Measurements from ENCODE around the gene NRP1. TPM values are rescaled to one million over a fixed set of nuclear protein-coding genes. Genes with fewer than 3 reads are reported as not detected.
"Not testable (repeated sequence)": the region's sequence is repeated elsewhere in the genome, so short reads cannot be mapped to it uniquely, and the experiment has no call there.

NRP1 gene
- total RNA-seq, 2 experiments from 2014 or later: 1.6 to 1.7 TPM

- Mint-ChIP-seq H3K4me3 (no peak overlapping the region), H3K36me3 (no peaks in the 10 kb centered on the region), H3K4me1 (no peaks in the 10 kb centered on the region), H3K27ac (no peak overlapping the region), H3K27me3 (no peaks in the 10 kb centered on the region), H3K9me3 (peaks cover 1% of the 10 kb centered on the region)
- ATAC-seq (ENCODE audit: low read depth) (no peak), DNase-seq (no peak)
- POLR2A ChIA-PET: no interaction called here
Measured at GRCh38 chr10:33303988-33304387, 30.5 kb downstream of the NRP1 start.

GRCh38 chr10:33302208-33302829 lies 32.1 kb downstream of the NRP1 start:
- no peak overlapping the region for H3K27ac Mint-ChIP-seq
- no peak for ATAC-seq (ENCODE audit: low read depth)
- no peaks in the 10 kb centered on the region for H3K4me1 Mint-ChIP-seq
- no peaks in the 10 kb centered on the region for H3K36me3 Mint-ChIP-seq
- no peaks in the 10 kb centered on the region for H3K27me3 Mint-ChIP-seq
- DNase-seq: no peak
- no peak overlapping the region for H3K4me3 Mint-ChIP-seq
- H3K9me3 Mint-ChIP-seq: no peaks in the 10 kb centered on the region
- POLR2A ChIA-PET: no interaction called here

DNA sequence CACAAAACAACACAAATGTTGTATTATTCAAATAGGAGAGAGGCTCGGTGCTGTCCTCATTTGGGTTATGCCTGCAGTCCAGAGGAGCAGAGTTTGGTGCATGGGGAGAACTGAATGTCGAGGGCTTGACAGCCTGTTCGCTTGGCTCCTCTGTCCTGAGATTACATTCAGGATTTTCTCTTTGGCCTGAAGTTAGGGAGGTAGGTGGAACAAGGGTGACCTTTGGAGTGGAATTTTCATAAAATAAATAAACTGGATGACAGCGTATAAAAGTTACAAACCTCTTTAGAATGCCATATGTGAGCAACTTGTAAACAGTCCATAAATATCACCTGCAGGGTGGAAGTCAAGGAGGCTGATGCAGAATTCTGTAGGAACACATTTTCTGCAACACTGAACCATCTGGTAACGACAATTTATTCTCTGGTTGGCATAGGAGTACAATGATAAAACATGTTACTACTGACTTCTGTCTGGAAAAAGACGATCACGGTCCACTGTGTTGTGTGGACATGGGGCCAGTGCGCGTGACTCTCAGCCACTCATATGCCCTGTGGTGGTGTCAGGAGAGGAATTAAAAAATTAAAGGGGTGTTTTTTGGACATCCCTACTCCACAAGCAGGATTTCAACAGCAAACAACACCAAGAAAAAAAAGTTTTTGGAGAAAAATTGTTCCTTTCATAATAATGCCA lies 33.2 kb downstream of the NRP1 start:
- ATAC-seq (ENCODE audit: low read depth): no peak
- DNase-seq: no peak
- Mint-ChIP-seq H3K36me3 (no peaks in the 10 kb centered on the region), H3K4me3 (no peak overlapping the region), H3K27me3 (no peaks in the 10 kb centered on the region), H3K9me3 (no peaks in the 10 kb centered on the region), H3K27ac (no peak overlapping the region), H3K4me1 (no peaks in the 10 kb centered on the region)
- POLR2A ChIA-PET: no interaction called here

- H3K27me3 Mint-ChIP-seq; ATAC-seq (ENCODE audit: low read depth); H3K9me3 Mint-ChIP-seq; POLR2A ChIA-PET; DNase-seq; H3K36me3 Mint-ChIP-seq; H3K4me3 Mint-ChIP-seq; H3K4me1 Mint-ChIP-seq; H3K27ac Mint-ChIP-seq: not testable (repeated sequence)
Measured at GRCh38 chr10:33300544-33300943, 33.9 kb downstream of the NRP1 start.

DNA sequence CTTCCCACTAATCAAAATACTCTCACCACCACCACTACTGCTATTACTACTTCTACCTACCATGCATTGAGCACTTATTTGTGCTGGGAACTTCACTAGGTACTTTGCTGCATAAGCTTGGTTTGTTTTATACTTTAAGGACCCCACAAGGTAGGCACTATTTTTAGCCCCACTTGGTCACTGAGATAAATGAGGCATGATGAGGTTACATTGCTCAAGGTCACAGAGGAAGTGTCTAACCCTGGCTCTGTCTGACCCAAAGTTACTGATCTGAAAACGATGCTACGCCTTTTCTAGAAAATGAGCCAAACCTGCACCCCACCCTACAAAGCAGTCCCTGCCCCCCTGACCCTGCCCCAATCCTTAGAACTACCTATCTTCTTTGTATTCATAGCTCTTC lies 35.6 kb downstream of the NRP1 start:
- H3K9me3 Mint-ChIP-seq: no peaks in the 10 kb centered on the region
- H3K36me3 Mint-ChIP-seq: no peaks in the 10 kb centered on the region
- H3K4me1 Mint-ChIP-seq: no peaks in the 10 kb centered on the region
- ATAC-seq (ENCODE audit: low read depth): no peak
- POLR2A ChIA-PET: no interaction called here
- no peaks in the 10 kb centered on the region for H3K27me3 Mint-ChIP-seq
- no peak overlapping the region for H3K27ac Mint-ChIP-seq
- H3K4me3 Mint-ChIP-seq: no peak overlapping the region
- DNase-seq: no peak

- H3K27ac Mint-ChIP-seq: no peak overlapping the region
- POLR2A ChIA-PET: no interaction called here
- H3K36me3 Mint-ChIP-seq: no peaks in the 10 kb centered on the region
Measured at GRCh38 chr10:33298110-33298509, 36.4 kb downstream of the NRP1 start.

GRCh38 chr10:33295851-33296250 lies 38.6 kb downstream of the NRP1 start:
- H3K9me3 Mint-ChIP-seq: no peaks in the 10 kb centered on the region
- no peaks in the 10 kb centered on the region for H3K27me3 Mint-ChIP-seq
- no peak for DNase-seq
- no peaks in the 10 kb centered on the region for H3K36me3 Mint-ChIP-seq
- no peak overlapping the region for H3K27ac Mint-ChIP-seq
- POLR2A ChIA-PET: no interaction called here
- H3K4me1 Mint-ChIP-seq: no peaks in the 10 kb centered on the region
- H3K4me3 Mint-ChIP-seq: no peak overlapping the region
- ATAC-seq (ENCODE audit: low read depth): no peak

More at GRCh38 chr10:33298110-33298509, 36.4 kb downstream of the NRP1 start:
- DNase-seq: no peak
- no peaks in the 10 kb centered on the region for H3K9me3 Mint-ChIP-seq
- ATAC-seq (ENCODE audit: low read depth): no peak
- H3K4me1 Mint-ChIP-seq: no peaks in the 10 kb centered on the region
- H3K4me3 Mint-ChIP-seq: no peak overlapping the region
- no peaks in the 10 kb centered on the region for H3K27me3 Mint-ChIP-seq

DNA sequence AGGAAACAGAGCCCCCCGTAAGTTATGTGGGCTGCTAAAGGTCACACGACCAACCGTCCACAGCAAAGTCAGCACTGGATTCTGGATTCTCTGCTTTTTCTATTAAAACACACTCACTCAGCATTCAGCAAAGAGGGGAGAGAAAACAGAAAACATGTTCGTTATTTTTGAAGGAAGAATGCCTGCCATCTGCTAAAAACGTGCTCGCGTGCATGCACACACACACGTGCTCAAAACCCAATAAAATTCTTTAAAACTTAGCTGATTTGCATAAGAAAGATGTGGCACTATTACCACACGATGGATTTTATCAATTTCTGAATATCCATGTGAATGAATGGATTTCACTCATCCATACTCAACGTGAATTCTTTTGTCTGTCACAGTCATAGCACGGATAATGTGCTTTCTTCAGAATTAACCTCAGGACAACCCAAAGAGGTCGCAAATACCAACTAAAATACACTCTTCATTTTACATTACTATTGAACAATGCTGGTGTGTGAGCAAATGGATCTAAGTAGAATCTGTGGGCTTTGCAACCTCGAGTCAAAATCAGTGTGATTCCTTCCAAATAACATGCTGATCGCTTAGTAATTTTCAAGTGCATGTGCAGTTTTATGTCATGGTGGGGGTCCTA lies 40.8 kb downstream of the NRP1 start:
- H3K4me1 Mint-ChIP-seq: no peaks in the 10 kb centered on the region
- no peaks in the 10 kb centered on the region for H3K27me3 Mint-ChIP-seq
- no peak overlapping the region for H3K4me3 Mint-ChIP-seq
- DNase-seq: no peak
- POLR2A ChIA-PET: no interaction called here
- no peak for ATAC-seq (ENCODE audit: low read depth)
- H3K27ac Mint-ChIP-seq: no peak overlapping the region
- H3K9me3 Mint-ChIP-seq: no peaks in the 10 kb centered on the region
- no peaks in the 10 kb centered on the region for H3K36me3 Mint-ChIP-seq

GRCh38 chr10:33293076-33293475 lies 41.4 kb downstream of the NRP1 start:
- POLR2A ChIA-PET: no interaction called here
- ATAC-seq (ENCODE audit: low read depth) (no peak), DNase-seq (no peak)
- Mint-ChIP-seq H3K36me3 (no peaks in the 10 kb centered on the region), H3K9me3 (no peaks in the 10 kb centered on the region), H3K27me3 (no peaks in the 10 kb centered on the region), H3K4me1 (no peaks in the 10 kb centered on the region), H3K27ac (no peak overlapping the region), H3K4me3 (no peak overlapping the region)

GRCh38 chr10:33291053-33291592 lies 43.3 kb downstream of the NRP1 start:
- POLR2A ChIA-PET: no interaction called here
- Mint-ChIP-seq H3K9me3 (no peaks in the 10 kb centered on the region), H3K36me3 (no peaks in the 10 kb centered on the region), H3K27me3 (peaks cover 5% of the 10 kb centered on the region), H3K4me1 (no peaks in the 10 kb centered on the region), H3K4me3 (no peak overlapping the region), H3K27ac (no peak overlapping the region)
- DNase-seq (no peak), ATAC-seq (ENCODE audit: low read depth) (no peak)

- no peak overlapping the region for H3K4me3 Mint-ChIP-seq
- no peaks in the 10 kb centered on the region for H3K36me3 Mint-ChIP-seq
- DNase-seq (no peak), ATAC-seq (ENCODE audit: low read depth) (no peak)
- POLR2A ChIA-PET: no interaction called here
- no peaks in the 10 kb centered on the region for H3K9me3 Mint-ChIP-seq
- H3K27ac Mint-ChIP-seq: no peak overlapping the region
- H3K4me1 Mint-ChIP-seq: no peaks in the 10 kb centered on the region
- H3K27me3 Mint-ChIP-seq: peaks cover 5% of the 10 kb centered on the region
Measured at GRCh38 chr10:33290321-33291052, 44.0 kb downstream of the NRP1 start.

- no peak for DNase-seq
- no peaks in the 10 kb centered on the region for H3K4me1 Mint-ChIP-seq
- H3K27me3 Mint-ChIP-seq: peaks cover 5% of the 10 kb centered on the region
- ATAC-seq (ENCODE audit: low read depth): no peak
- POLR2A ChIA-PET: no interaction called here
- no peaks in the 10 kb centered on the region for H3K9me3 Mint-ChIP-seq
- no peak overlapping the region for H3K27ac Mint-ChIP-seq
- no peak overlapping the region for H3K4me3 Mint-ChIP-seq
- no peaks in the 10 kb centered on the region for H3K36me3 Mint-ChIP-seq
Measured at GRCh38 chr10:33289776-33290175, 44.7 kb downstream of the NRP1 start.

- no peak for ATAC-seq (ENCODE audit: low read depth)
- H3K4me3 Mint-ChIP-seq: no peak overlapping the region
- no peak for DNase-seq
- no peaks in the 10 kb centered on the region for H3K9me3 Mint-ChIP-seq
- no peaks in the 10 kb centered on the region for H3K36me3 Mint-ChIP-seq
- H3K4me1 Mint-ChIP-seq: no peaks in the 10 kb centered on the region
- POLR2A ChIA-PET: no interaction called here
- H3K27ac Mint-ChIP-seq: no peak overlapping the region
- peaks cover 14% of the 10 kb centered on the region for H3K27me3 Mint-ChIP-seq
Measured at GRCh38 chr10:33288127-33288526, 46.3 kb downstream of the NRP1 start.

Measured in activated naive CD8-positive, alpha-beta T cell treated with anti-CD3 and anti-CD28 coated beads, Interleukin-2, amount 10 ng/mL, durations not matched to agents 7 days and 5 days (primary cell).